Body of pancreas (tissue), 4 donors: ENCODE results near the gene KIAA0825.

Experiments used
- CTCF ChIP-seq, 7 experiments: fragments of 450-650 bp in 4 of 7; fragments of 200-600 bp in 3 of 7; sonication (generic) in 3 of 7; IDR thresholded peaks; one replicate each; pipeline ENCODE4 v1.5.1; 2016 to 2019; ENCODE audit warnings: antibody characterized with exemption in 7 of 7
- POLR2A ChIP-seq, 3 donors: fragments of 450-650 bp; IDR thresholded peaks; one replicate each; pipeline ENCODE4 v1.6.1; 2016; ENCODE audit warnings: antibody characterized with exemption in 3 of 3, mild to moderate bottlenecking in 2 of 3

DNA sequence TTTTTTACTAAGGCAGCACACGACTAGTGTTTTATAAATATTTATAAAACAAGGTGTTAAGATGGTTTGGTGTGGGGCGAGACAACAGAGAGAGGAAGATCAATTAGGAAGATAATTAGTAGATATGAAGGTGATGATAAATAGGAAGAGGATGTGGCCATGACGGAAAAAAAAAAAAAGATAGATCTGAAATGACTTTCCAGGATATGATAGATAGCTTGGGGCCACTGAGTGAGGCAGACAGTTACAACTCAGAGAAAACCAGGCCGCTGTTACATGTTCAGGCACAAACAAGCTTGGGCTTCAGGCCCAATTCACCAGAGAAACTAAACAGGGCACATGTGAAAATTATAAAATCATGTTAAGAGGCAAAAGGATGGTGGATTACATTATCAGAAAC is 43.2 kb downstream of the KIAA0825 start:
- TF ChIP-seq CTCF (IDR thresholded peaks at IDR 0.05) (no peak), POLR2A (IDR thresholded peaks at IDR 0.05) (no peak)
